Measurements from ENCODE around the gene USP31.

Gene USP31

GRCh38 chr16:23072084-23072599 lies 77.1 kb downstream of the USP31 start:
- TF ChIP-seq ZFX (IDR thresholded peaks at IDR 0.05; ENCODE audit: borderline replicate concordance), result no peak
- TF ChIP-seq, protein P1, sequence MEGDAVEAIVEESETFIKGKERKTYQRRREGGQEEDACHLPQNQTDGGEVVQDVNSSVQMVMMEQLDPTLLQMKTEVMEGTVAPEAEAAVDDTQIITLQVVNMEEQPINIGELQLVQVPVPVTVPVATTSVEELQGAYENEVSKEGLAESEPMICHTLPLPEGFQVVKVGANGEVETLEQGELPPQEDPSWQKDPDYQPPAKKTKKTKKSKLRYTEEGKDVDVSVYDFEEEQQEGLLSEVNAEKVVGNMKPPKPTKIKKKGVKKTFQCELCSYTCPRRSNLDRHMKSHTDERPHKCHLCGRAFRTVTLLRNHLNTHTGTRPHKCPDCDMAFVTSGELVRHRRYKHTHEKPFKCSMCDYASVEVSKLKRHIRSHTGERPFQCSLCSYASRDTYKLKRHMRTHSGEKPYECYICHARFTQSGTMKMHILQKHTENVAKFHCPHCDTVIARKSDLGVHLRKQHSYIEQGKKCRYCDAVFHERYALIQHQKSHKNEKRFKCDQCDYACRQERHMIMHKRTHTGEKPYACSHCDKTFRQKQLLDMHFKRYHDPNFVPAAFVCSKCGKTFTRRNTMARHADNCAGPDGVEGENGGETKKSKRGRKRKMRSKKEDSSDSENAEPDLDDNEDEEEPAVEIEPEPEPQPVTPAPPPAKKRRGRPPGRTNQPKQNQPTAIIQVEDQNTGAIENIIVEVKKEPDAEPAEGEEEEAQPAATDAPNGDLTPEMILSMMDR (IDR thresholded peaks at IDR 0.05), result no peak
- no peak overlapping the region for H3K27ac ChIP-seq

DNA sequence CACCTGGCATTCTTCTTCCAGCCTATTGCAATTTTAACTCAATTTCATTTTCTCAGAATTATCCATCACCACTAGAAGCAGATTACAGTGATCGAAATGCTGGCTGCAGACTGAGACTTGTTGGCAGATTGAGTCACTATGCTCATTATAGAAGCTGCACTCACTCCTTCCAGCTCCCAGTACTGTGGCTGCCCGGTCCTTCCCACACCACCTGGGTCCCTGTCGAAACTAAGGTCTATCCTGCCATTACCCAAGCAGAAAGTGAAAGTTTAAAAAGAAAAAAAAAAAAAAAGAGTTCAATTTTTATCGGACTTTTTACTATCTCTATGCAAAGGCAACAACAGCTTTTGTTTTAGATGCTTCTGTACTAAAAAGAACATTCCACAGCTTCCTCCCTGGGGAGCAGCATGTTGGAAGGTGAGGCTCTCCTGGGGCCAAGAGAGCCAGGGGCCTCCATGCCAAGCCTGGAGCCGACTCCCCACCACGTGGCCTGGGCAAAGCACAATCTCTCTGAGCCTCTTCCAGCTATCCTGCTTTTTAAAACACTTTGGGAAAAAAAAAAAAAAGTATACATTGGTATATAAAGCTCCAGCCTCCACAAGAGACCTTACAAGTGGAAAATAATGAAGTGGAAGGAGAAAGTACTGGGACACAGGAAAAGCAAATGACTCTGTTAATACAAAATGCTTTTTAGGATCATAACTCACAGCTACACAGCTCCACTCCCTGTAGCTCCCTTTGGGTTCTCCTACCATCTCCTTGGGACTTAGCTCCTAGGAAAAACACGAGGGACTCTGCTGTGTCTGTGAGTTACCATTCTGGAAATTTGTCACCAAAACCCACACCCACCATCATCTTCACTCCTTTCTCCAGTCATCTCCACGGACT lies 77.8 kb downstream of the USP31 start:
- H3K27ac ChIP-seq, result no peak overlapping the region
- no peak for TF ChIP-seq ZFX (IDR thresholded peaks at IDR 0.05; ENCODE audit: borderline replicate concordance)
- TF ChIP-seq, protein P1 (IDR thresholded peaks at IDR 0.05), result no peak

DNA sequence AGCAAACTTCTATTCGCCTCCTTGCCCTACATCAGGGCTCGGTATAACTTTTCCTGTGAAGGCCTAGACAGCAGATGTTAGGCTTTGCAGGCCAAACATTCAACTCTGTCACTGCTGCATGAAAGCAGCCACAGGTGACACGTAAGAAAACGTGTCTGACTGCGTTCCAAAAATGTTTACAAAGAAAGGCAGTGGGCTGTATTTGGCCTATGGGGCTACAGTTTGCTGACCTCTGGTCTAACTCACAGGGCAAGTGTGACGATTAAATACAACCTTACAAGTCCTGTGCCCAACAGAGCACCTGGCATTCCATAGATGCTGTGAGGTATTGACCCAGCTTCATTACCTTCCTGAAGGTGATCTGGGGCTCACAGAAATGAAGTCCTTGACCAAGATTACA lies 79.4 kb downstream of the USP31 start:
- TF ChIP-seq, protein P1 (IDR thresholded peaks at IDR 0.05), result no peak
- no peak for TF ChIP-seq ZFX (IDR thresholded peaks at IDR 0.05; ENCODE audit: borderline replicate concordance)
- H3K27ac ChIP-seq, result no peak overlapping the region

DNA sequence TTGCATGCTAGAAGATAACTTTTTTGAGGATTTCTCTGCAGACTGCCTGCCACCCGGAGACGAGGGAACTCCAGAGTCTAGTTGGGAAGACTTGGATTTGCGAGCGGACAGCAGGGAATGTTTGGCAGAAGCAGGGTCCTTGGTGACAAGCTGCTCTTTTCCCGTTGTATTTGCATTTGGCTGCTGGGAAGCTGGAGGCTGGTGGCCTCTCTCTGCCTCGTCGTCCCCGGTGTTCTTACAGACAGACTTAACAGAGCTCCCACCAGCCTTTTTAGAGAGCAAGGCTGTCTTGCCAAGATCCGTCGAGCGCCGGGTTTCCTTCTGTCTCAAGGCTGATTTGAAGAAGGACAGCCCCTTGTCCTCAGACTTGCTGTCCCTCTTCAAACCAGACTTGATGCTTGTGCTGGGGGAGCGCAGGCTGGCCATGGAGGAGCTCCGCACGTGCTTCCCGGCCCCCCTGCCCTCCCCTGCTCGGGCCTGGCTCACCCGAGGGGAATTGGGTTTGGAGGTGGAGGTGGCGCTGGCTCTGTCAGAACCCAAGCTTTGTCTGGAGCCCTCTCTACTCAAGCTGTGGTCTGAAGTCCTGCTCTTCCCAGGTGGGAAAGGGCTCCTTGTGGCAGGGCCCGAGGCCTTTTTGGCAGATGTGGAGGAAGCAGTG lies 81.0 kb downstream of the USP31 start:
- TF ChIP-seq ZFX (IDR thresholded peaks at IDR 0.05; ENCODE audit: borderline replicate concordance), result no peak
- TF ChIP-seq, protein P1 (IDR thresholded peaks at IDR 0.05), result no peak
- no peak overlapping the region for H3K27ac ChIP-seq

- no peak overlapping the region for H3K27ac ChIP-seq
- TF ChIP-seq, protein P1 (IDR thresholded peaks at IDR 0.05), result no peak
- TF ChIP-seq ZFX (IDR thresholded peaks at IDR 0.05; ENCODE audit: borderline replicate concordance), result no peak
These were observed 82.6 kb downstream of the USP31 start for GRCh38 chr16:23066676-23067075.

- TF ChIP-seq ZFX (IDR thresholded peaks at IDR 0.05; ENCODE audit: borderline replicate concordance), result no peak
- TF ChIP-seq, protein P1 (IDR thresholded peaks at IDR 0.05), result no peak
These were observed 84.6 kb downstream of the USP31 start for GRCh38 chr16:23064639-23065038.

DNA sequence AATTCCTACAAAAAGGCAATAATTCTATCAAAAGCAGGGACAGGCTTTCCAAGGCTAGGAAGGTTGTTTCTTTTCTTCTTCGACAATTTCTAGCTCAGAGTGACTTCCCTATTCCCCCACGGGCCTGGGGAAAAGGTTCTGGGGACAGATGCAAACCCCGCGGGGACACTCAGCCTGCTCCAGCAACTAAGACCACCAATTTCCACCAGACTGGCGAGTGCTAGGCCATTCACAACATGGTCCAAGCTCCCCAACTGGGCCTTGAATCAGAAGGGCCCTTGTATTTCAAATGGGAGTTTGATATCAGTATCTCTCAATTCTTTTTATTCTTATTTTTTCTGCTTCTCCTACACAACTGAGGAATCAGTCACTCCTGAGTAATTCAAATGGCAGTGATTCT lies 86.7 kb downstream of the USP31 start:
- TF ChIP-seq, protein P1 (IDR thresholded peaks at IDR 0.05), result no peak
- TF ChIP-seq ZFX (IDR thresholded peaks at IDR 0.05; ENCODE audit: borderline replicate concordance), result no peak
- no peak overlapping the region for H3K27ac ChIP-seq

More at GRCh38 chr16:23064639-23065038, 84.6 kb downstream of the USP31 start:
- no peak overlapping the region for H3K27ac ChIP-seq
